ENCODE measurements around the gene PPP2R2C.

Gene PPP2R2C

DNA sequence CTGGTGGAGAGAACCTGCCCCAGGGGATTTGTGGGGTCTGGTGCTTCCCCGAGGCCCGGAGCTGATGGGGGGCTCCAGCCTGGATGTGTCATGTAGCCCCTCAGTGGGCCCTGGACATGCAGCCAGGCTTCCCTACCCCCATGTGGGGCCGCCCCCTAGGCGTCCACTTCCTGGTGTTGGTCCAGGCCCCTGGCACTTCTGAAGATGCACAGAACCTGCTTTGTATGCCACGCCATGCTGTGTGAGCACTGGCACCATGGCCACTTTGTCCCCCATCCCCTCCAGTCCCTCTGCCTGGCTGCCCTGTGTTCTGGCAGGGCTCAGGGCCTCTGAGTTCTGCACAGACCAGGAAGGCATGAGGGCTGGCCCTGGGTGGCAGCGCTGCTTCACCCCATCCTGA is 173.6 kb downstream of the PPP2R2C start:
- DNase-seq: no peak

DNA sequence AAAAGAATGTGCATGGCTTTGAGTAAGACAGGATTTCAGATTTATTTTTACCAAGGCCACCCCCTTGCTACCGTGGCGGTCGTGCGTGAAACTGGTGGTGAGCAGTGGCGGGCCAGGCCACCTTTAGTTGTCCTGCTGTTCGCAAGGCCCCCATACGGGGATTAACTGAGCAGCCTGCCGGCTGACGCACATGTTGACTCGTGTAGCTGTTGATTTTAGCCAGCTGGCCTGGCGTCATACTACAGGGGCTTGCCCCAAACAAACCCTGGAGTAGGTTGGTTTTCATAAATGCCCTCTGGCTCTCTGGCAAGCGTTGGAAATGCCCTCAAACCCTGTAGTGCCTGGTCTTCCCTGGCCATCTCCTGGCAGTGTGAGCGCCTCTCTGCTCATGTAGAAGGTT is 174.4 kb downstream of the PPP2R2C start:
- DNase-seq: no peak

DNA sequence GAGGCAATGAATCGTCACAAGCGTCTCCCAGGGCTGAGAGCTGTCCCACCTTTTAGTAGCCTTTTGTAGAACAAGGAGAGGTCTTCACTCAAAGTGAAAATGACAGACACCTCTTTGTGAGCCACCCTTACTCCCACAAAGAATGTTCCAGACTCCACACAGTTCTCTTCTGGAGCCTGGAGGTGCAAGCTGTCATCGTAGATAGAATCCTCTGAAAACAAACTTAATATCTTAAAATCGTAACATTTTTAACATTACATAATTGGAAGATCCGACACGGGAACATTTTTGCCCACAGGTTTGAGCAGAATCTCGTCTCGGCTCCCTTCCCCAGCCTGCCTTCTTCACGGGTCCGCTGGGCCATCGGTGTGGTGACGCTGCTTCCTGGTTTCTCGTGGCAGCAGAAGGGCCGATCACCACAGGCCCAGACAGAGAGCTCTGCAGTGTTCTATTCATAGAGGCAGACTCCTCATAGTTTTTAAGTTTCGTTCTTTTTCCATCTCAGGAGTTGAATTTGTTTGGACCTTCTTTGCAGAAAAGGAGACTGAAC is 175.1 kb downstream of the PPP2R2C start:
- DNase-seq: no peak

- DNase-seq: no peak
Measured at GRCh38 chr4:6296026-6296425, 176.4 kb downstream of the PPP2R2C start.

DNA sequence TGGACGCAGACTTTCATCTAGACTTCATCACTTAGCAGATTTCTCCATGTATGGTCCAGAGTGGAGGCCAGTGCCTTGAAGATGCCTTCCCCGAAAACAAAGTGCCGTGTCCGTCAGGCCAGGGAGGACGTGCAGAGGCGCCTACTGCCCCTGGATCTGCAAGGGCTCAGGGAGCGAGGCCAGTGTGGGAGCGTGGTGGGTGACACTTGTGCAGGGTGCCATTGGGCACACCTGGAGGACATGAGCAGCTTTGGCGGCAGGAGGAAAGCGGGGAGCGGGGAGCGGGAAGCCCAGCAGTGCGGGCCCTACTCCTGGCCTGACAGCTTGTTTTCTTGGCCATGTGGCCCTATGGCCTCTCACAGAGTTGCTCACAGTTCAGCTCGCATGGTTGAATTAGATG is 176.9 kb downstream of the PPP2R2C start:
- no peak for DNase-seq

DNA sequence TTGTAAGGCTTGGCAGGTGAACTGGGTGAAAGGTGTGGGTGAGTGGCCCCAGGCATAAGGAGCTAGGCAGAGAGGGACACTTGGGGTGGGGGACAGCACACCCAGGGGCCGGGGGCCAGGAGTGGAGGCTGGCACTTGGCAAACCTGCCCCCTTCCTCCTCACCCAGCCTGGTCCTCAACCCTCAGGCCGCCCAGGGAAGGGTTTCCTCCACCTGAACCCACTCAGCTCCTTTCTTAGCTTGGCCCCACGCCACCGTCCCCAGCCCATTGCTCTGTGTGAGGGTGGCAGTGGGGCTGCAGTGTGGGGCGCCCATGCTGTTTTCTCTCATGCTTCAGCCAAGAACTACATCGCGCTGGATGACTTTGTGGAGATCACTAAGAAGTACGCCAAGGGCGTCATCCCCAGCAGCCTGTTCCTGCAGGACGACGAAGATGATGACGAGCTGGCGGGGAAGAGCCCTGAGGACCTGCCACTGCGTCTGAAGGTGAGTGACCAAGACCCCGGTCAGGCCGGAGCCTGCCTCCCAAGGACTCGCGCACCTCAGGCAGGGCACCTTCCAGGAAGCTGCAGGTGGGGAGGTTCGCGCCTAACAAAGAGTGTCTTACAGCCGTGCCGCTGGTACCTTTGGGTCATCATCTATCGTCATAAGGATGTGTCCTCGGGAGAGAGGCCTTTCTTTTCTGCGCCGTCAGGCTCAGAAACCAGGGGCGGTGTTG is 177.6 kb downstream of the PPP2R2C start:
- no peak for DNase-seq

GRCh38 chr4:6293661-6294060 is 178.8 kb downstream of the PPP2R2C start:
- no peak for DNase-seq

- no peak for DNase-seq
Measured at GRCh38 chr4:6293097-6293445, 179.3 kb downstream of the PPP2R2C start.

GRCh38 chr4:6292376-6293096 is 179.9 kb downstream of the PPP2R2C start:
- no peak for DNase-seq

GRCh38 chr4:6291784-6292297 is 180.6 kb downstream of the PPP2R2C start:
- DNase-seq: no peak

- DNase-seq: no peak
Measured at GRCh38 chr4:6290769-6291547, 181.5 kb downstream of the PPP2R2C start.

DNA sequence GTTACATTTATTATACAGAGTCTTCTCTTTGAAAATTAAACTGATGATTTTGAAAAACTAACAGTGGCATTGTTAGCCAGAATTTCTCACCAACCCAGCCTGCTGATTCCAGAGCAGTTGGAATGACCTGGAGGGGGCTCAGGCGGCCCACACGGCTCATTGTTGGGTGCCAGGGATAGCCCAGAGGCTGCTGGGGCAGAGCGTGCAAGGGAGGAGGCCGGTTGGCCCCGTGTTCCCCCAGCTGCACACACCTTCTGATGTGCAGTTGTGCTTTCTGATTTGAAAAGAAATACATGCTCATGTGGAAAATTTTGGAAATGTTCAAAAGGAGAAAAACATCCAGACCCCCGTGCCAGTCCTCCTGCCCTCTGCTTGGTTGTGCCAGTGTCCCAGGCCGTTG is 182.2 kb downstream of the PPP2R2C start:
- no peak for DNase-seq

DNA sequence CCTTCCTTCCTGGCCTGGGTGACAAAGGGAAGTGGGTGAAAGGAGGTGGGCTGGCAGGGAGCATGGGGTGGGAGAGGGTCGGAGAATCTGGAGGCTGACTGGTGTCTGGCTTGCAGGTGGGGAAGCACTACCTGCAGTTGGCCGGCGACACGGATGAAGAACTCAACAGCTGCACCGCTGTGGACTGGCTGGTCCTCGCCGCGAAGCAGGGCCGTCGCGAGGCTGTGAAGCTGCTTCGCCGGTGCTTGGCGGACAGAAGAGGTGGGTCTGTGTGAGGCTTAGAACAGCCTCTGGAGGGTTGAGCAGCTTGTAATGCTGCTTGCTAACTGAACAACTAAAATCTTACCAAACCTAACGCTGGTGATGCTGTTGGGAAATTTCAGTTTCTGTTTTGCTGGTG is 183.5 kb downstream of the PPP2R2C start:
- DNase-seq: no peak

- no peak for DNase-seq
Measured at GRCh38 chr4:6288342-6288741, 184.1 kb downstream of the PPP2R2C start.

GRCh38 chr4:6287017-6287788 is 185.2 kb downstream of the PPP2R2C start:
- no peak for DNase-seq

DNA sequence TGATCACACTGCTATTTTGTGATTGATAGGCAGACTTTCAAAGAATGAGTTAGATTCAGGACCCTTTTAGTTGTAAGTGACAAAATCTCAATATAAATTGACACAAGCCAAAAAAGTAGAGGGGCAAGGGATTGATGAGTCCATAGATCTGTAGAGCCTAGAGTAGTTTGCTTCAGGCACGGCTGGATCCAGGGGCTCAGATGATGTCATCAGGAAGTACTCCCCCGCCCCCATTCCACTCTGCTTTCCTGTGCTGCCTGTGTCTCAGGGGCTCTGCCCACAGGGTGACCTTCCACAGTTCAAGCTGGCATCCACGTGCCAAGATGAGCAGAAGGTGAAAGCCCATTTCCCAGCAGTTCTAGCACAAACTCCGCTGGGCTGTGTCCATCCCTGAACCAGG is 189.1 kb downstream of the PPP2R2C start:
- DNase-seq: no peak

- DNase-seq: no peak
Measured at GRCh38 chr4:6282314-6282771, 190.1 kb downstream of the PPP2R2C start.

GRCh38 chr4:6281436-6282313 is 190.7 kb downstream of the PPP2R2C start:
- DNase-seq: no peak

- DNase-seq: peak; percentile 68
Measured at GRCh38 chr4:6280365-6280996, 191.9 kb downstream of the PPP2R2C start.

DNA sequence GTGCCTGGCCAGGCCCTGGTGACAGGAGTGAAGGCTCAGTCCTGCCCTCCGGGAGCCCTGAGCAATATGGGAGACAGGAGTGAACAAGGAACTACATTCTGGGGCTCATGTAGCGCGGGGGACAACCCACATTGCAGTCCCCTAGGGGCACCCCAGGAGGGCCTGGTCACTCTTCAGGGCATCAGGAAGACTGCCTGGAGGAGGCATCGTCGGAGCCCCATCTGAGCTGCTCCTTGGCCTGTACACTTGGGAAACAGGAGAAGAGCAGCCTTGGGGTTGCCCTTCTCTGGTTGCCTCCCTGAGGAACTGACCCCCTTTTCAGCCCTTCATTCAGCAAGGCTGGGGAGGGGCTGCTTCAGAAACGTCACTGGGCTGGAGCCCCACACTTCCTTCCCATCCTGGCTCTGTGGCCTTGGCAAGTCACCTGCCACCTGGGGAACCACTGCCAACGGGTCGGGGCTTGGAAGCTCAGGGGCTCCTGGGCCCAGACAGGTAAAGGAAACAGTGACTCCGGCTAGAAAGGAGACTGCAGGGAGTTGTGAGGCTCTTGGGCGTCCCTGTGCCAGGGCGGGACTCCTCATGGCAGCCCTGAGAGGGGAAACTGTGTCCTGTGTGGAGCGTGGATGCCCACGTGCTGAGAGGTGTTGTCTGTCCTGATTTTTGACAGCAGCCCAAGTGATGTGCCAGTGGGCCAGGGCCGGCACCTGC is 192.7 kb downstream of the PPP2R2C start:
- no peak for DNase-seq
